ENCODE results near the gene CDH4. TPM values are rescaled to one million over a fixed set of nuclear protein-coding genes. Genes with fewer than 3 reads are reported as not detected.

Gene CDH4
- total RNA-seq, 1 donor from 2014 or later: 0.05 TPM

GRCh38 chr20:61312925-61313324 is 60.9 kb downstream of the CDH4 start:
- no peak for ATAC-seq (ENCODE audit: poor library complexity)
- DNase-seq: no peak
- intact Hi-C loops (cut with DNase I): no loop called here

- ATAC-seq (ENCODE audit: poor library complexity): no peak
- no peak for DNase-seq
These were observed 61.3 kb downstream of the CDH4 start for GRCh38 chr20:61313396-61313795.

GRCh38 chr20:61314326-61315010 is 62.4 kb downstream of the CDH4 start:
- ATAC-seq (ENCODE audit: poor library complexity) (no peak), DNase-seq (no peak)
- intact Hi-C loops (cut with DNase I): no loop called here

More at GRCh38 chr20:61313396-61313795, 61.3 kb downstream of the CDH4 start:
- intact Hi-C loops (cut with DNase I): no loop called here

- DNase-seq: no peak
These were observed 63.3 kb downstream of the CDH4 start for GRCh38 chr20:61315319-61315718.

GRCh38 chr20:61316346-61316745 is 64.3 kb downstream of the CDH4 start:
- no peak for ATAC-seq (ENCODE audit: poor library complexity)
- DNase-seq: no peak
- intact Hi-C loops (cut with DNase I): no loop called here

More at GRCh38 chr20:61315319-61315718, 63.3 kb downstream of the CDH4 start:
- ATAC-seq (ENCODE audit: poor library complexity): no peak
- intact Hi-C loops (cut with DNase I): no loop called here

GRCh38 chr20:61317966-61318530 is 66.0 kb downstream of the CDH4 start:
- DNase-seq (no peak), ATAC-seq (ENCODE audit: poor library complexity) (no peak)
- intact Hi-C loops (cut with DNase I): no loop called here

- DNase-seq (no peak), ATAC-seq (ENCODE audit: poor library complexity) (no peak)
- intact Hi-C loops (cut with DNase I): no loop called here
These were observed 68.8 kb downstream of the CDH4 start for GRCh38 chr20:61320691-61321425.

GRCh38 chr20:61321481-61321880 is 69.4 kb downstream of the CDH4 start:
- intact Hi-C loops (cut with DNase I): no loop called here
- DNase-seq: no peak

GRCh38 chr20:61322151-61322865 is 70.2 kb downstream of the CDH4 start:
- DNase-seq: no peak
- intact Hi-C loops (cut with DNase I): no loop called here
- ATAC-seq (ENCODE audit: poor library complexity): no peak

More at GRCh38 chr20:61321481-61321880, 69.4 kb downstream of the CDH4 start:
- no peak for ATAC-seq (ENCODE audit: poor library complexity)

- DNase-seq (no peak), ATAC-seq (ENCODE audit: poor library complexity) (no peak)
- intact Hi-C loops (cut with DNase I): no loop called here
These were observed 72.8 kb downstream of the CDH4 start for GRCh38 chr20:61324906-61325305.

- DNase-seq: no peak
- intact Hi-C loops (cut with DNase I): no loop called here
- no peak for ATAC-seq (ENCODE audit: poor library complexity)
These were observed 73.7 kb downstream of the CDH4 start for GRCh38 chr20:61325718-61326117.

GRCh38 chr20:61328911-61329558 is 77.0 kb downstream of the CDH4 start:
- intact Hi-C loops (cut with DNase I): no loop called here
- DNase-seq (no peak), ATAC-seq (ENCODE audit: poor library complexity) (peak; percentile 79)

GRCh38 chr20:61330441-61330840 is 78.4 kb downstream of the CDH4 start:
- DNase-seq: no peak
- intact Hi-C loops (cut with DNase I): no loop called here
- no peak for ATAC-seq (ENCODE audit: poor library complexity)

GRCh38 chr20:61331543-61331942 is 79.5 kb downstream of the CDH4 start:
- intact Hi-C loops (cut with DNase I): no loop called here
- peak; percentile 39 for ATAC-seq (ENCODE audit: poor library complexity)
- no peak for DNase-seq

GRCh38 chr20:61332016-61332975 is 80.2 kb downstream of the CDH4 start:
- intact Hi-C loops (cut with DNase I): no loop called here
- no peak for DNase-seq

GRCh38 chr20:61333484-61334108 is 81.5 kb downstream of the CDH4 start:
- DNase-seq (no peak), ATAC-seq (ENCODE audit: poor library complexity) (no peak)
- intact Hi-C loops (cut with DNase I): no loop called here

More at GRCh38 chr20:61332016-61332975, 80.2 kb downstream of the CDH4 start:
- no peak for ATAC-seq (ENCODE audit: poor library complexity)

GRCh38 chr20:61340157-61340556 is 88.1 kb downstream of the CDH4 start:
- no peak for ATAC-seq (ENCODE audit: poor library complexity)
- DNase-seq: no peak
- intact Hi-C loops (cut with DNase I): no loop called here
